ENCODE data around the gene FHAD1.

The FHAD1 gene

GRCh38 chr1:15390667-15391066 lies 143.6 kb downstream of the FHAD1 start:
- H3K9ac ChIP-seq (ENCODE audit: low read length), result no peak overlapping the region
- no peaks in the 10 kb centered on the region for H3K9me3 ChIP-seq (ENCODE audit: insufficient read depth, low read length)
- H3K27ac ChIP-seq (ENCODE audit: low read length), result no peak overlapping the region
- no peak overlapping the region for H2AFZ ChIP-seq (ENCODE audit: low read depth, low read length)
- H4K20me1 ChIP-seq (ENCODE audit: insufficient read depth, low read length), result no peaks in the 10 kb centered on the region
- peaks cover 3% of the 10 kb centered on the region; the same call in 1 of the 2 replicates for H3K27me3 ChIP-seq (ENCODE audit: low read depth, low read length)
- H3K4me3 ChIP-seq (ENCODE audit: low read length), result no peak overlapping the region
- no peaks in the 10 kb centered on the region for H3K4me1 ChIP-seq (ENCODE audit: low read length)
- H3K36me3 ChIP-seq (replicated peaks; ENCODE audit: low read depth, low read length), result no peaks in the 10 kb centered on the region
- H3K4me2 ChIP-seq (ENCODE audit: low read length), result no peak overlapping the region
- H3K79me2 ChIP-seq (ENCODE audit: low read length), result no peaks in the 10 kb centered on the region
- TF ChIP-seq EZH2phosphoT487 (IDR thresholded peaks at IDR 0.05; ENCODE audit: low read depth), result no peak
- TF ChIP-seq CTCF (IDR thresholded peaks at IDR 0.05; ENCODE audit: low read depth, low read length), result peak; percentile 10; the same call in 1 of the 2 replicates

- Histone ChIP-seq H3K4me2 (ENCODE audit: low read length) (no peak overlapping the region), H3K79me2 (ENCODE audit: low read length) (no peaks in the 10 kb centered on the region), H2AFZ (ENCODE audit: low read depth, low read length) (no peak overlapping the region), H3K36me3 (replicated peaks; ENCODE audit: low read depth, low read length) (no peaks in the 10 kb centered on the region), H3K9me3 (ENCODE audit: insufficient read depth, low read length) (no peaks in the 10 kb centered on the region), H4K20me1 (ENCODE audit: insufficient read depth, low read length) (no peaks in the 10 kb centered on the region), H3K9ac (ENCODE audit: low read length) (no peak overlapping the region), H3K27me3 (ENCODE audit: low read depth, low read length) (no peaks in the 10 kb centered on the region), H3K27ac (ENCODE audit: low read length) (no peak overlapping the region), H3K4me3 (ENCODE audit: low read length) (no peak overlapping the region), H3K4me1 (ENCODE audit: low read length) (no peaks in the 10 kb centered on the region)
- no peak for TF ChIP-seq EZH2phosphoT487 (IDR thresholded peaks at IDR 0.05; ENCODE audit: low read depth)
- no peak for TF ChIP-seq CTCF (IDR thresholded peaks at IDR 0.05; ENCODE audit: low read depth, low read length)
Observed at GRCh38 chr1:15391366-15391765, 144.3 kb downstream of the FHAD1 start.

GRCh38 chr1:15393475-15394257 lies 146.6 kb downstream of the FHAD1 start:
- Histone ChIP-seq H3K9ac (ENCODE audit: low read length) (no peak overlapping the region), H3K4me3 (ENCODE audit: low read length) (no peak overlapping the region), H3K36me3 (replicated peaks; ENCODE audit: low read depth, low read length) (no peaks in the 10 kb centered on the region), H2AFZ (ENCODE audit: low read depth, low read length) (no peak overlapping the region), H3K4me2 (ENCODE audit: low read length) (no peak overlapping the region), H3K9me3 (ENCODE audit: insufficient read depth, low read length) (no peaks in the 10 kb centered on the region), H3K4me1 (ENCODE audit: low read length) (no peaks in the 10 kb centered on the region), H4K20me1 (ENCODE audit: insufficient read depth, low read length) (no peaks in the 10 kb centered on the region), H3K27ac (ENCODE audit: low read length) (no peak overlapping the region), H3K79me2 (ENCODE audit: low read length) (no peaks in the 10 kb centered on the region), H3K27me3 (ENCODE audit: low read depth, low read length) (no peaks in the 10 kb centered on the region)
- TF ChIP-seq CTCF (IDR thresholded peaks at IDR 0.05; ENCODE audit: low read depth, low read length), result no peak
- no peak for TF ChIP-seq EZH2phosphoT487 (IDR thresholded peaks at IDR 0.05; ENCODE audit: low read depth)

- TF ChIP-seq CTCF (IDR thresholded peaks at IDR 0.05; ENCODE audit: low read depth, low read length), result no peak
- no peak for TF ChIP-seq EZH2phosphoT487 (IDR thresholded peaks at IDR 0.05; ENCODE audit: low read depth)
- H3K27me3 ChIP-seq (ENCODE audit: low read depth, low read length), result no peaks in the 10 kb centered on the region
- no peak overlapping the region for H3K27ac ChIP-seq (ENCODE audit: low read length)
- H3K79me2 ChIP-seq (ENCODE audit: low read length), result no peaks in the 10 kb centered on the region
- H3K4me3 ChIP-seq (ENCODE audit: low read length), result no peak overlapping the region
- H3K4me1 ChIP-seq (ENCODE audit: low read length), result no peaks in the 10 kb centered on the region
- no peak overlapping the region for H3K9ac ChIP-seq (ENCODE audit: low read length)
- no peak overlapping the region for H3K4me2 ChIP-seq (ENCODE audit: low read length)
- H2AFZ ChIP-seq (ENCODE audit: low read depth, low read length), result no peak overlapping the region
- H3K36me3 ChIP-seq (replicated peaks; ENCODE audit: low read depth, low read length), result no peaks in the 10 kb centered on the region
- H4K20me1 ChIP-seq (ENCODE audit: insufficient read depth, low read length), result no peaks in the 10 kb centered on the region
- H3K9me3 ChIP-seq (ENCODE audit: insufficient read depth, low read length), result no peaks in the 10 kb centered on the region
Observed at GRCh38 chr1:15394258-15394690, 147.3 kb downstream of the FHAD1 start.
